HepG2 (cell line): Measurements from ENCODE around the gene HEXIM1. TPM values are rescaled to one million over a fixed set of nuclear protein-coding genes. Genes with fewer than 3 reads are reported as not detected.
A peak's percentile ranks its signal among the peaks of the same experiment; 100 is the strongest.

Experiments used
- ARNT2 ChIP-seq: sonication (generic); formaldehyde crosslinking; IDR thresholded peaks from 2 replicates; pipeline ENCODE4 v1.8.0; 2022; ENCODE audit warnings: mild to moderate bottlenecking, low read depth, missing genetic modification reagents, moderate library complexity
- EHMT2 ChIP-seq: fragments of 200-600 bp; sonication (generic); IDR thresholded peaks from 2 replicates; pipeline ENCODE4 v1.7.0; 2017; ENCODE audit warnings: antibody characterized with exemption, low read depth, low read length, borderline replicate concordance
- FLYWCH1 ChIP-seq: sonication (generic); formaldehyde crosslinking; IDR thresholded peaks from 2 replicates; pipeline ENCODE4 v1.8.1; 2023; ENCODE audit warnings: mild to moderate bottlenecking, missing genetic modification reagents
- HMGXB3 ChIP-seq: sonication (generic); formaldehyde crosslinking; IDR thresholded peaks from 2 replicates; pipeline ENCODE4 v1.4.0; 2020; ENCODE audit warnings: missing genetic modification reagents, borderline replicate concordance
- HNF4G ChIP-seq, 2 experiments: sonication (generic) in 1 of 2; formaldehyde crosslinking in 1 of 2; IDR thresholded peaks; 2 replicates each; pipeline versions ENCODE4 v1.4.0 to v1.6.1; 2011 to 2020; ENCODE audit warnings: borderline replicate concordance in 2 of 2, low read depth in 2 of 2, mild to moderate bottlenecking in 2 of 2, low read length in 1 of 2, missing genetic modification reagents in 1 of 2, moderate library complexity in 1 of 2
- MTF2 ChIP-seq: sonication (generic); formaldehyde crosslinking; IDR thresholded peaks from 2 replicates; pipeline ENCODE4 v1.5.0; 2020; ENCODE audit warnings: missing genetic modification reagents, borderline replicate concordance
- MXD1 ChIP-seq: sonication (generic); formaldehyde crosslinking; IDR thresholded peaks from 2 replicates; pipeline ENCODE4 v1.4.0; 2020; ENCODE audit warnings: mild to moderate bottlenecking, missing genetic modification reagents
- RCOR2 ChIP-seq: IDR thresholded peaks from 2 replicates; pipeline ENCODE4 v1.6.1; 2016; ENCODE audit warnings: missing biosample characterization, missing genetic modification reagents
- REPIN1 ChIP-seq: sonication (generic); formaldehyde crosslinking; IDR thresholded peaks from 2 replicates; pipeline ENCODE4 v1.8.0; 2022; ENCODE audit warnings: missing genetic modification reagents, low read depth, mild to moderate bottlenecking, borderline replicate concordance
- SMC3 ChIP-seq: IDR thresholded peaks from 2 replicates; pipeline ENCODE4 v1.6.1; 2011; ENCODE audit warnings: low read length, improper control_type of control experiment
- STAG1 ChIP-seq: sonication (generic); formaldehyde crosslinking; IDR thresholded peaks from 2 replicates; pipeline ENCODE4 v1.4.0; 2020; ENCODE audit warnings: missing genetic modification reagents
- ZNF30 ChIP-seq: sonication (generic); formaldehyde crosslinking; IDR thresholded peaks from 2 replicates; pipeline ENCODE4 v1.5.0; 2020; ENCODE audit warnings: mild to moderate bottlenecking, missing genetic modification reagents
- ZNF598 ChIP-seq: sonication (generic); formaldehyde crosslinking; IDR thresholded peaks from 2 replicates; pipeline ENCODE4 v1.5.1; 2020; ENCODE audit warnings: mild to moderate bottlenecking, missing genetic modification reagents, borderline replicate concordance
- ZNF687 ChIP-seq: sonication (generic); formaldehyde crosslinking; IDR thresholded peaks from 2 replicates; pipeline ENCODE4 v1.5.1; 2020; ENCODE audit warnings: mild to moderate bottlenecking, missing genetic modification reagents, moderate library complexity
- ZNF704 ChIP-seq: sonication (generic); formaldehyde crosslinking; IDR thresholded peaks from 2 replicates; pipeline ENCODE4 v1.8.1; 2023; ENCODE audit warnings: mild to moderate bottlenecking, inconsistent platforms, moderate library complexity, missing genetic modification reagents, borderline replicate concordance
- ZSCAN25 ChIP-seq: sonication (generic); formaldehyde crosslinking; IDR thresholded peaks from 2 replicates; pipeline ENCODE4 v1.8.0; 2022; ENCODE audit warnings: mild to moderate bottlenecking, missing genetic modification reagents
- polyA plus RNA-seq, 8 experiments: library from polyadenylated mRNA; depleted of rRNA in 3 of 8; stranded (reverse) in 7 of 8; unstranded in 1 of 8; fragments of >200 nt; fragmentation: Illumina TruSeq in 4 of 8; extraction: Trizol in 4 of 8; gene quantifications; 2 replicates each; pipeline versions ENCODE4 v1.2.1 to v1.2.3, GENCODE V29; 2011 to 2016; ENCODE audit warnings: low read depth in 4 of 8, missing spikeins in 1 of 8, mixed read lengths in 1 of 8; ENCODE audit not compliant: insufficient read depth in 1 of 8
- total RNA-seq, 5 experiments: library from RNA; depleted of rRNA; stranded (reverse); fragments of >200 nt; fragmentation: Illumina TruSeq; extraction: Trizol; gene quantifications; 2 replicates each; pipeline ENCODE4 v1.2.3, GENCODE V29; 2016; ENCODE audit warnings: low read depth in 1 of 5

The HEXIM1 gene
- total and polyA plus RNA-seq, 2 of the 13 experiments (the other 11 are each of a cell fraction or from before 2014, with no cell fraction given), result 10.5 to 16.6 TPM

GRCh38 chr17:45101883-45102811, 46.1 kb upstream of the HEXIM1 start (continued):
- TF ChIP-seq HMGXB3 (CRISPR knock-in tag) (peak; percentile 75; the same call in 1 of the 2 replicates), ARNT2 (CRISPR knock-in tag) (no peak; the same call in 1 of the 2 replicates), MXD1 (CRISPR knock-in tag) (no peak), RCOR2 (CRISPR knock-in tag) (peak; percentile 34; the same call in 1 of the 2 replicates), HNF4G (IDR thresholded peaks at IDR 0.05; ENCODE audit: borderline replicate concordance, low read depth, low read length) (no peak), HNF4G (CRISPR knock-in tag; IDR thresholded peaks at IDR 0.05; ENCODE audit: borderline replicate concordance, low read depth) (no peak), ZSCAN25 (CRISPR knock-in tag) (no peak), ZNF30 (CRISPR knock-in tag) (no peak), REPIN1 (no peak), ZNF598 (CRISPR knock-in tag) (no peak), FLYWCH1 (CRISPR knock-in tag) (no peak), STAG1 (CRISPR knock-in tag) (no peak; the same call in 1 of the 2 replicates), ZNF687 (CRISPR knock-in tag) (peak; percentile 47), SMC3 (peak; percentile 1; the same call in 1 of the 2 replicates), MTF2 (CRISPR knock-in tag) (no peak), ZNF704 (CRISPR knock-in tag) (no peak), EHMT2 (no peak)
